ENCODE measurements around the gene CDK14.

The CDK14 gene

DNA sequence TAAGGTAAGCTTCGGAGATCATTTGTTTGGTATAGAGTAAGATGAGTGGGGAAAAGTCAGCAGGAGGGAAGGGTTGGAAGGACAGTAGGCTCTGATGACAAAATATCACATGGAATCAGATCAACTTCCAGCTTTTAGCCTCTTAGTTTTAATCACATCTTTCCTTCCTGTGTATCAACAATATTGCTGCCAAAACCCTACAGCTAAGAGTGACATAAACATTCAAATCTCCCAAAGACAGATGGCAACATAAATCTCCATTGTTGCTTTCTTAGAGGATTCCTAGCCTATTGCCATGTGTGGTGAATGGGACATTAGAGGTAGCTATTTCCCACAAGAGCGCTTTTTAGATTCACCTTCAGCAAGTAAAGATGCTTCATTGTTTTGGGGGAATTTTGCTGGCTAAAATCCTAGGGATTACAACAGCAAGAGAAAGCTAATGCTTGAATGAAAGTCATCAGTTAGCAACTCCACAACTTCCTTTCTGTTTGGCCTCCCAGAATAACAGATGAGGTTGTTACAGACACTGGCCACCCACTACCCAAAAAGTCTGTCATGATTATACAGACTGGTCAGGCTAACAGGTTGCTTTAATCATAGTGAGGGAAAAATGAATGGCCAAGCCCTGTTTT lies 632.9 kb downstream of the CDK14 start:
- DNase-seq (ENCODE audit: low spot score), result no peak

- no peak for DNase-seq (ENCODE audit: low spot score)
Measured at GRCh38 chr7:91230100-91230499, 634.0 kb downstream of the CDK14 start.

- no peak for DNase-seq (ENCODE audit: low spot score)
Measured at GRCh38 chr7:91230503-91230902, 634.4 kb downstream of the CDK14 start.

DNA sequence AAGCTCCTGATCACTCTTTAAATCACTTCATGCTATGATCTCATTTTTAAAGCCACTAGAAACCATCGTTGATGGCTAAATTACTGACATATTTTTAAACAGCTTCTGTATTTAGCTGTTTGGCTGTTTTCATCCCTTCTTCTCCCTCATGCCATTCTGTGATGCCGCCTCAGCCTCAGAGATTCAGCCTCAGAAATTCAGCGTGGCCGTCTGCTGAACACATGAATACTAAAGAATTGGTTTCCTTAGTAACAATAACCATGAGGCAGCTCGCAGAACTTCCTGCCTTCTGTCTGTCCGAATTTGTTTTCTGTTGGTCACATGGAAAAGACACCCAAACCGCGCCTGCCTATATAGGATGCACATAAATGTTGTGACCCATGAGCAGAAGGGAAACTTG lies 637.1 kb downstream of the CDK14 start:
- DNase-seq (ENCODE audit: low spot score), result no peak

GRCh38 chr7:91235211-91235832 lies 639.2 kb downstream of the CDK14 start:
- no peak for DNase-seq (ENCODE audit: low spot score)

DNA sequence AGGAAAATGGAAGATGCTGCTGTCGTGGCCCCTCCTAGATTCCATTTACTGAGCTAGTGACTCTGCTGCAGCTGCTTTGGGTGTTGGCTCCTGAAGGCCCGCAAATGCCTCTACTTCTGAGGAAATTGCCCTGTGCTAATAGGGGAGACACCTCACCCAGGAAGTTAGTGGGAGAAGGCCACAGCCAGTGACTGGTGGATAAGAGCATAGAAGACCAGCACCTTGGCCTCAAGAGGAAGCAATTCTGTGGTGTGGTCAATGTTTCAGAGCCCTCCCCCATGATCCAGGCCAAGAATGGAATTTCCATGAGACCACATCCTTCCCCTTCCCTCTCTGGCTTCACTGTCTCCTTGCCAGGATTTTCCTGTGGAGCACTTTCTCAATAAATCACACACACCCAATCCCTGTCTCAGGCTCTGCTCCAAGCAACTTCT lies 643.1 kb downstream of the CDK14 start:
- DNase-seq (ENCODE audit: low spot score), result no peak

DNA sequence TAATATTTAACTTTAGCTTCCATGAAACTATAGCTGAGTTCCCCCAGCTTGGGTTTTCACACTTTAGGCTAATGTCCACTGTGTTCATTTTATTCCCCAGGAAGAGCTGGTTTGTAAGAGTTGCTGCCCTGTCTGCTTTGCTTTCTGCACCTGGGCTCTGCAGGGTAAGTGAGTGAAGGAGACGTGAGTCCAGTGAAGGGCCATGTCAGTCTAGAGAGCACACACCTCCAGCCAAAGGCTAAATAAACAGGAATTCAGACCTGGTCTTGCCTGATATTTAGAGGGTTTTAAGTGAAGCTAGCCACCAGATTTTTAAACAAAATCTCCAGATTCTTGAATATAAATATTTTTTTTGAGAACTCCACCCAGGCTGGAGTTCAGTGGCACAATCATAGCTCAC lies 643.7 kb downstream of the CDK14 start:
- no peak for DNase-seq (ENCODE audit: low spot score)

DNA sequence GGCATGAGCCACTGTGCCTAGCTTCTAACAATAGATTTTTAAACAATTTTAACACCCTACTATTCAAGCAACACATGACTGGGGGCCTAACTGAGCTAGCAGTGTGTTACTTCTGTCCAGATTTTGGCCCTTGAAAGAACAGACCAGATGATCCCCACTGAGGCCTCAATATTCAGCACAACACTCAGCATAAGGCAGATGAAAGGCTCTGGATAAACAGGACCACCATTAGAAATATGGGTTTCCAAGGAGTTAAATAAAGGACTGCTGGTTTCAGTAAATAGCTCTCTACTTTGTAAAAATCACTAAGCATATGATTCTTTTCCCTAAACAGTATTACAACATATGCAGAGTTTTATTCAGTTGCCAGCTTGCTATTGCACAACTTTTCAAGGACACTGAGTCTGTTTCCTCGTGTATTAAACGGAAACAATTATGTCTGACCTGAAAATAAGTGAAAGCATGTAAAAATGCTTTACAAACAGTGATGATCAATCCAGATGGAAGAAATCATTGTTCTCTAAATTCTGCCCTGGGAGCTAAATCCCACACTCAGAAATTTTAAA lies 644.3 kb downstream of the CDK14 start:
- no peak for DNase-seq (ENCODE audit: low spot score)

GRCh38 chr7:91242097-91242844 lies 646.1 kb downstream of the CDK14 start:
- DNase-seq (ENCODE audit: low spot score), result no peak

- DNase-seq (ENCODE audit: low spot score), result no peak
Measured at GRCh38 chr7:91243591-91244301, 647.6 kb downstream of the CDK14 start.

DNA sequence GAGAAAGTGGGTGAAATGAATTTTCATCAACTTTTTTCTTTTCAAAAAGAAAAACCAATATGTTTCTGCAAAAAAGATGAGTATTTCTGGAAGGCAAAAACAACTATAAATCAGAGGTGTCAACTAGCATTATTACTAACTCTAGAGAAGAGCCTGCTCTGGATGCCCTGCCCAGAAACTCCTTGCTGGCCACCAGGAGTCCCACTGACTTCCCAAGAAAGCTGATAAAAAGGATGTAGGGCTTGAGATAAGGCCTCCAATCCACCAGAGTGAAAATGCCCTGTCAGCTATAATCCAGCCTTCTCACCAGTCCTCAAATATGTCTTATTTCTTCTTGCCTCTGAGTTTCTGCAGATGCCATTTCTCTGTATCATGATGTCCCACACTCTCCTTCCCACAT lies 651.4 kb downstream of the CDK14 start:
- DNase-seq (ENCODE audit: low spot score), result no peak

- no peak for DNase-seq (ENCODE audit: low spot score)
Measured at GRCh38 chr7:91248996-91249395, 652.9 kb downstream of the CDK14 start.

GRCh38 chr7:91249506-91250233 lies 653.5 kb downstream of the CDK14 start:
- no peak for DNase-seq (ENCODE audit: low spot score)

GRCh38 chr7:91250706-91251105 lies 654.6 kb downstream of the CDK14 start:
- no peak for DNase-seq (ENCODE audit: low spot score)

DNA sequence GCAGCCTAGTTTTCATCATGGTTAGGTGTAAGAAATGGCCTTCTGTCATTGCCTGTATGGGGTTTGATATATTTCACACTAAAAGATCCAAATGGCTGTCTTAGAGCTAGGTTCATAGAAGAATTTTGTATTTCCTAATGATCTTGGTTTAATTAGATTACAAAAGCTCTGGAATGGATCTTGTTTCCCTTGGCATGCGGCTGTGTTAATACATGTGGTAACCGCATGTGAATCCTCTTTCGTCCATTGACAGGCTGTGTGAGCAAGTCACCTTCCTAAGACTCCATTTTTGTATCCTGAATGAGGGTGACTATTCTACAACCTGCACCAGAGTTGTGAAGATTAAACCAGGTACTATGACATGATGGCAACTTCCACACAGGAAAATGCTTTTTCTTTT lies 655.8 kb downstream of the CDK14 start:
- no peak for DNase-seq (ENCODE audit: low spot score)
